ENCODE measurements around the gene C16orf90.

GRCh38 chr16:3485821-3486505 is 9.3 kb downstream of the C16orf90 start:
- no peak for TF ChIP-seq ZNF10 (tag by site-specific recombination; IDR thresholded peaks at IDR 0.05)
- no peak for TF ChIP-seq TCF7L2 (IDR thresholded peaks at IDR 0.05; ENCODE audit: borderline replicate concordance, low read depth, low read length)
- no peak for TF ChIP-seq ZNF202 (tag by site-specific recombination; IDR thresholded peaks at IDR 0.05; ENCODE audit: borderline replicate concordance)
- TF ChIP-seq MZF1 (tag by site-specific recombination; IDR thresholded peaks at IDR 0.05; ENCODE audit: borderline replicate concordance), result no peak
- no peak for TF ChIP-seq ZNF114 (tag by site-specific recombination; IDR thresholded peaks at IDR 0.05)
- no peak for TF ChIP-seq ZNF138 (tag by site-specific recombination; IDR thresholded peaks at IDR 0.05; ENCODE audit: borderline replicate concordance)
- no peak for TF ChIP-seq CTCF (tag by site-specific recombination; IDR thresholded peaks at IDR 0.05)
- TF ChIP-seq SETDB1 (IDR thresholded peaks at IDR 0.05; ENCODE audit: insufficient read length, low read length), result no peak
- no peak for TF ChIP-seq PRDM10 (tag by site-specific recombination; IDR thresholded peaks at IDR 0.05)
- no peak for TF ChIP-seq ZNF121 (tag by site-specific recombination; IDR thresholded peaks at IDR 0.05)
- no peak for TF ChIP-seq KLF7 (tag by site-specific recombination; IDR thresholded peaks at IDR 0.05; ENCODE audit: borderline replicate concordance)
- no peak for TF ChIP-seq ELK4 (IDR thresholded peaks at IDR 0.05; ENCODE audit: borderline replicate concordance, low read depth, low read length)
- no peak for TF ChIP-seq ZNF2 (tag by site-specific recombination; IDR thresholded peaks at IDR 0.05)
- TF ChIP-seq REST (tag by site-specific recombination; IDR thresholded peaks at IDR 0.05), result no peak

Measured in HEK293 (cell line).